ENCODE data around the gene NR2C1. TPM values are rescaled to one million over a fixed set of nuclear protein-coding genes. Genes with fewer than 3 reads are reported as not detected.

Gene NR2C1
- total RNA-seq, 1 donor from 2014 or later: 20.4 TPM

GRCh38 chr12:94977766-94978468 is 95.5 kb downstream of the NR2C1 start:
- Histone ChIP-seq H3K9me3 (ENCODE audit: control insufficient read depth in 3 of 3, low read length in 3 of 3) (no peaks in the 10 kb centered on the region), H3K4me3 (ENCODE audit: low read length in 3 of 3) (no peak overlapping the region), H3K27me3 (ENCODE audit: control insufficient read depth in 3 of 3, insufficient read depth in 3 of 3, low read length in 3 of 3) (no peaks in the 10 kb centered on the region), H3K9ac (ENCODE audit: low read depth in 1 of 3, low read length in 3 of 3) (no peak overlapping the region), H3K4me1 (ENCODE audit: control insufficient read depth in 3 of 3, insufficient read depth in 3 of 3, low read length in 3 of 3) (peaks cover 0 to 5% (median 0%) of the 10 kb centered on the region in 3 donors), H3K27ac (ENCODE audit: low read depth, low read length) (no peak overlapping the region), H3K36me3 (ENCODE audit: control insufficient read depth in 3 of 3, insufficient read depth in 3 of 3, low read length in 3 of 3) (no peaks in the 10 kb centered on the region)

GRCh38 chr12:94973221-94973620 is 100.2 kb downstream of the NR2C1 start:
- H3K9me3 ChIP-seq (ENCODE audit: control insufficient read depth in 3 of 3, low read length in 3 of 3): no peaks in the 10 kb centered on the region
- H3K36me3 ChIP-seq (ENCODE audit: control insufficient read depth in 3 of 3, insufficient read depth in 3 of 3, low read length in 3 of 3): peaks cover 3 to 14% (median 8%) of the 10 kb centered on the region in 3 donors
- no peak overlapping the region for H3K27ac ChIP-seq (ENCODE audit: low read depth, low read length)
- H3K4me1 ChIP-seq (ENCODE audit: control insufficient read depth in 3 of 3, insufficient read depth in 3 of 3, low read length in 3 of 3): no peaks in the 10 kb centered on the region
- H3K9ac ChIP-seq (ENCODE audit: low read depth in 1 of 3, low read length in 3 of 3): no peak overlapping the region
- no peaks in the 10 kb centered on the region for H3K27me3 ChIP-seq (ENCODE audit: control insufficient read depth in 3 of 3, insufficient read depth in 3 of 3, low read length in 3 of 3)
- H3K4me3 ChIP-seq (ENCODE audit: low read length in 3 of 3): no peak overlapping the region

- no peak overlapping the region for H3K9ac ChIP-seq (ENCODE audit: low read depth in 1 of 3, low read length in 3 of 3)
- no peak overlapping the region for H3K4me3 ChIP-seq (ENCODE audit: low read length in 3 of 3)
- no peak overlapping the region for H3K27ac ChIP-seq (ENCODE audit: low read depth, low read length)
- H3K4me1 ChIP-seq (ENCODE audit: control insufficient read depth in 3 of 3, insufficient read depth in 3 of 3, low read length in 3 of 3): no peaks in the 10 kb centered on the region
- H3K27me3 ChIP-seq (ENCODE audit: control insufficient read depth in 3 of 3, insufficient read depth in 3 of 3, low read length in 3 of 3): no peaks in the 10 kb centered on the region
- peaks cover 3 to 14% (median 8%) of the 10 kb centered on the region in 3 donors for H3K36me3 ChIP-seq (ENCODE audit: control insufficient read depth in 3 of 3, insufficient read depth in 3 of 3, low read length in 3 of 3)
- H3K9me3 ChIP-seq (ENCODE audit: control insufficient read depth in 3 of 3, low read length in 3 of 3): no peaks in the 10 kb centered on the region
These were observed 100.6 kb downstream of the NR2C1 start for GRCh38 chr12:94972795-94973194.

GRCh38 chr12:94971923-94972322 is 101.5 kb downstream of the NR2C1 start:
- H3K4me1 ChIP-seq (ENCODE audit: control insufficient read depth in 3 of 3, insufficient read depth in 3 of 3, low read length in 3 of 3): no peaks in the 10 kb centered on the region
- no peaks in the 10 kb centered on the region for H3K27me3 ChIP-seq (ENCODE audit: control insufficient read depth in 3 of 3, insufficient read depth in 3 of 3, low read length in 3 of 3)

GRCh38 chr12:94970560-94970959 is 102.9 kb downstream of the NR2C1 start:
- Histone ChIP-seq H3K4me1 (ENCODE audit: control insufficient read depth in 3 of 3, insufficient read depth in 3 of 3, low read length in 3 of 3) (no peaks in the 10 kb centered on the region), H3K9me3 (ENCODE audit: control insufficient read depth in 3 of 3, low read length in 3 of 3) (no peaks in the 10 kb centered on the region), H3K27ac (ENCODE audit: low read depth, low read length) (no peak overlapping the region), H3K36me3 (ENCODE audit: control insufficient read depth in 3 of 3, insufficient read depth in 3 of 3, low read length in 3 of 3) (peaks cover 3 to 14% (median 8%) of the 10 kb centered on the region in 3 donors), H3K9ac (ENCODE audit: low read depth in 1 of 3, low read length in 3 of 3) (no peak overlapping the region), H3K27me3 (ENCODE audit: control insufficient read depth in 3 of 3, insufficient read depth in 3 of 3, low read length in 3 of 3) (no peaks in the 10 kb centered on the region), H3K4me3 (ENCODE audit: low read length in 3 of 3) (no peak overlapping the region)

More at GRCh38 chr12:94971923-94972322, 101.5 kb downstream of the NR2C1 start:
- no peak overlapping the region for H3K9ac ChIP-seq (ENCODE audit: low read depth in 1 of 3, low read length in 3 of 3)
- H3K9me3 ChIP-seq (ENCODE audit: control insufficient read depth in 3 of 3, low read length in 3 of 3): no peaks in the 10 kb centered on the region
- no peak overlapping the region for H3K4me3 ChIP-seq (ENCODE audit: low read length in 3 of 3)
- H3K27ac ChIP-seq (ENCODE audit: low read depth, low read length): no peak overlapping the region
- H3K36me3 ChIP-seq (ENCODE audit: control insufficient read depth in 3 of 3, insufficient read depth in 3 of 3, low read length in 3 of 3): peaks cover 3 to 14% (median 8%) of the 10 kb centered on the region in 3 donors

Other genes with a start within 250 kb of the NR2C1 start
- 105 TPM for gene NDUFA12, start 69.9 kb downstream of the NR2C1 start, total RNA-seq
- gene FGD6, start 143.8 kb upstream of the NR2C1 start, total RNA-seq: 5.7 TPM
- 69.4 TPM for gene VEZT, start 144.2 kb upstream of the NR2C1 start, total RNA-seq